H1 (cell line): Measurements from ENCODE around the gene L3MBTL1. TPM values are rescaled to one million over a fixed set of nuclear protein-coding genes. Genes with fewer than 3 reads are reported as not detected.

ENCODE experiments used
- BRCA1 ChIP-seq: IDR thresholded peaks from 2 replicates; pipeline ENCODE4 v1.6.1; 2012; ENCODE audit warnings: low read depth, low read length, improper control_type of control experiment
- CHD1 ChIP-seq: IDR thresholded peaks from 2 replicates; pipeline ENCODE4 v1.6.1; 2012; ENCODE audit warnings: low read depth, low read length, improper control_type of control experiment
- EZH2 ChIP-seq: fragments of 200-600 bp; sonication (generic); IDR thresholded peaks from 2 replicates; pipeline ENCODE4 v1.7.1; 2012; ENCODE audit warnings: low read depth, mild to moderate bottlenecking, moderate library complexity, low read length, inconsistent platforms; ENCODE audit not compliant: severe bottlenecking
- KDM4A ChIP-seq: IDR thresholded peaks from one replicate; pipeline ENCODE4 v1.7.1; 2012; ENCODE audit warnings: low read depth, mild to moderate bottlenecking, moderate library complexity, low read length, inconsistent platforms; ENCODE audit not compliant: severe bottlenecking
- POLR2A ChIP-seq, 2 experiments: IDR thresholded peaks; 1 replicate in 1 of 2; 2 replicates in 1 of 2; pipeline ENCODE4 v1.6.1; 2011; ENCODE audit warnings: low read depth in 2 of 2, low read length in 2 of 2, mild to moderate bottlenecking in 2 of 2; ENCODE audit errors: control extremely low read depth in 1 of 2
- RXRA ChIP-seq: IDR thresholded peaks from 2 replicates; pipeline ENCODE4 v1.6.1; 2011; ENCODE audit warnings: low read depth, mild to moderate bottlenecking, low read length, moderate library complexity; ENCODE audit not compliant: insufficient read depth
- SUZ12 ChIP-seq: fragments of 200-600 bp; sonication (generic); IDR thresholded peaks from 2 replicates; pipeline ENCODE4 v1.6.1; 2012; ENCODE audit warnings: mild to moderate bottlenecking, inconsistent platforms, low read length, moderate library complexity, mixed read lengths
- TAF1 ChIP-seq: IDR thresholded peaks from 2 replicates; pipeline ENCODE4 v1.6.1; 2011; ENCODE audit warnings: mild to moderate bottlenecking, low read depth, low read length
- ZNF274 ChIP-seq: IDR thresholded peaks from 2 replicates; pipeline ENCODE4 v1.7.0; 2012; ENCODE audit warnings: low read length, borderline replicate concordance; ENCODE audit errors: extremely low read depth
- polyA plus RNA-seq, 7 experiments: library from polyadenylated mRNA; depleted of rRNA in 3 of 7; stranded (reverse) in 5 of 7; unstranded in 2 of 7; fragments of >200 nt in 5 of 7; fragments of 200-250 nt in 2 of 7; gene quantifications; 1 replicate in 5 of 7; 2 replicates in 1 of 7; 4 replicates in 1 of 7; pipeline versions ENCODE4 v1.2.1 to v1.2.3, GENCODE V29; 2011 to 2013; ENCODE audit warnings: missing spikeins in 2 of 7, mixed read lengths in 2 of 7
- total RNA-seq: library from RNA; stranded (reverse); fragmentation: NEBNext Ultra II Directional; extraction: Animal tissue kit (Norgen Biotek cat#: 25700); gene quantifications from 2 replicates; pipeline ENCODE4 v1.2.1, GENCODE V29; 2021
- TF ChIP-seq, protein P1 (sequence below): fragments of 300-600 bp; sonication (generic); IDR thresholded peaks from 2 replicates; pipeline ENCODE4 v1.7.1; 2012; ENCODE audit warnings: low read length, moderate library complexity, mild to moderate bottlenecking, inconsistent platforms; ENCODE audit not compliant: insufficient replicate concordance

The L3MBTL1 gene
- total and polyA plus RNA-seq, 2 of the 8 experiments (the other 6 are each of a cell fraction or from before 2014, with no cell fraction given), result 11.9 to 17.0 TPM

DNA sequence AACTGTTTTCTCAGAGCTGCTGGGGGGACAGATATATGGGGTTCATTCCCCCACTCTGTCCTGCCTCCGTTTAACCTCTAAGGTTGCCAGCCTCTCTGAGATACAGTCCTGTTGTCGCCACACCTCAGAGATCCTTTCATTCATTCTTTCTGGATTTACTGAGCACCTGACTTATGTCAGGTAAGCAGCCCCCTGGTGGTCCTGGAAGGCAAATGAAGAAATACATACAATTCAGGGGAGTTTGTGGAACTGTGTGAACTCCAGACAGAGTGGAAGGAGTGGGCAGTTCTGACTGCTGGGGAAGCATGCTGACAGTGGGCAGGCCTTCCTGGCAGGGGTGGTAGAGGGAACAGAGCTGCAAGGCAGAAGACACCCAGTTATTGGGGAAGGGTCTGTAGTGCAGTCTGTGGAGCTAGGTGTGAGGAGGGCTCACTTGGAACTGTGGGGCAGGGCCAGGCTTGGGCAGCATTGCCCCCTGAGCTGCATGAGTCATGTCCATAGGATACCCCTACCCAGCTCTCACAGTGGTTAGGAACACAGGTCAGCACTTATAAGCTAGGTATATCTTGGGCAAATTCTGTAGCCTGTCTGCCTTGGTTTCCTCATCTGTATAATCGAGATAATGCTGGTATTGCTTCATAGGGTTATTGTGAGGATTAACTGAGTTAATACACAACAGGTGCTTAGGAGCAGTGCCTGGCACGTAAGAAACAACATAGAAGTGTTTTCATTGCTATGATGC is 38.5 kb downstream of the L3MBTL1 start (continued):
- TF ChIP-seq, protein P1, sequence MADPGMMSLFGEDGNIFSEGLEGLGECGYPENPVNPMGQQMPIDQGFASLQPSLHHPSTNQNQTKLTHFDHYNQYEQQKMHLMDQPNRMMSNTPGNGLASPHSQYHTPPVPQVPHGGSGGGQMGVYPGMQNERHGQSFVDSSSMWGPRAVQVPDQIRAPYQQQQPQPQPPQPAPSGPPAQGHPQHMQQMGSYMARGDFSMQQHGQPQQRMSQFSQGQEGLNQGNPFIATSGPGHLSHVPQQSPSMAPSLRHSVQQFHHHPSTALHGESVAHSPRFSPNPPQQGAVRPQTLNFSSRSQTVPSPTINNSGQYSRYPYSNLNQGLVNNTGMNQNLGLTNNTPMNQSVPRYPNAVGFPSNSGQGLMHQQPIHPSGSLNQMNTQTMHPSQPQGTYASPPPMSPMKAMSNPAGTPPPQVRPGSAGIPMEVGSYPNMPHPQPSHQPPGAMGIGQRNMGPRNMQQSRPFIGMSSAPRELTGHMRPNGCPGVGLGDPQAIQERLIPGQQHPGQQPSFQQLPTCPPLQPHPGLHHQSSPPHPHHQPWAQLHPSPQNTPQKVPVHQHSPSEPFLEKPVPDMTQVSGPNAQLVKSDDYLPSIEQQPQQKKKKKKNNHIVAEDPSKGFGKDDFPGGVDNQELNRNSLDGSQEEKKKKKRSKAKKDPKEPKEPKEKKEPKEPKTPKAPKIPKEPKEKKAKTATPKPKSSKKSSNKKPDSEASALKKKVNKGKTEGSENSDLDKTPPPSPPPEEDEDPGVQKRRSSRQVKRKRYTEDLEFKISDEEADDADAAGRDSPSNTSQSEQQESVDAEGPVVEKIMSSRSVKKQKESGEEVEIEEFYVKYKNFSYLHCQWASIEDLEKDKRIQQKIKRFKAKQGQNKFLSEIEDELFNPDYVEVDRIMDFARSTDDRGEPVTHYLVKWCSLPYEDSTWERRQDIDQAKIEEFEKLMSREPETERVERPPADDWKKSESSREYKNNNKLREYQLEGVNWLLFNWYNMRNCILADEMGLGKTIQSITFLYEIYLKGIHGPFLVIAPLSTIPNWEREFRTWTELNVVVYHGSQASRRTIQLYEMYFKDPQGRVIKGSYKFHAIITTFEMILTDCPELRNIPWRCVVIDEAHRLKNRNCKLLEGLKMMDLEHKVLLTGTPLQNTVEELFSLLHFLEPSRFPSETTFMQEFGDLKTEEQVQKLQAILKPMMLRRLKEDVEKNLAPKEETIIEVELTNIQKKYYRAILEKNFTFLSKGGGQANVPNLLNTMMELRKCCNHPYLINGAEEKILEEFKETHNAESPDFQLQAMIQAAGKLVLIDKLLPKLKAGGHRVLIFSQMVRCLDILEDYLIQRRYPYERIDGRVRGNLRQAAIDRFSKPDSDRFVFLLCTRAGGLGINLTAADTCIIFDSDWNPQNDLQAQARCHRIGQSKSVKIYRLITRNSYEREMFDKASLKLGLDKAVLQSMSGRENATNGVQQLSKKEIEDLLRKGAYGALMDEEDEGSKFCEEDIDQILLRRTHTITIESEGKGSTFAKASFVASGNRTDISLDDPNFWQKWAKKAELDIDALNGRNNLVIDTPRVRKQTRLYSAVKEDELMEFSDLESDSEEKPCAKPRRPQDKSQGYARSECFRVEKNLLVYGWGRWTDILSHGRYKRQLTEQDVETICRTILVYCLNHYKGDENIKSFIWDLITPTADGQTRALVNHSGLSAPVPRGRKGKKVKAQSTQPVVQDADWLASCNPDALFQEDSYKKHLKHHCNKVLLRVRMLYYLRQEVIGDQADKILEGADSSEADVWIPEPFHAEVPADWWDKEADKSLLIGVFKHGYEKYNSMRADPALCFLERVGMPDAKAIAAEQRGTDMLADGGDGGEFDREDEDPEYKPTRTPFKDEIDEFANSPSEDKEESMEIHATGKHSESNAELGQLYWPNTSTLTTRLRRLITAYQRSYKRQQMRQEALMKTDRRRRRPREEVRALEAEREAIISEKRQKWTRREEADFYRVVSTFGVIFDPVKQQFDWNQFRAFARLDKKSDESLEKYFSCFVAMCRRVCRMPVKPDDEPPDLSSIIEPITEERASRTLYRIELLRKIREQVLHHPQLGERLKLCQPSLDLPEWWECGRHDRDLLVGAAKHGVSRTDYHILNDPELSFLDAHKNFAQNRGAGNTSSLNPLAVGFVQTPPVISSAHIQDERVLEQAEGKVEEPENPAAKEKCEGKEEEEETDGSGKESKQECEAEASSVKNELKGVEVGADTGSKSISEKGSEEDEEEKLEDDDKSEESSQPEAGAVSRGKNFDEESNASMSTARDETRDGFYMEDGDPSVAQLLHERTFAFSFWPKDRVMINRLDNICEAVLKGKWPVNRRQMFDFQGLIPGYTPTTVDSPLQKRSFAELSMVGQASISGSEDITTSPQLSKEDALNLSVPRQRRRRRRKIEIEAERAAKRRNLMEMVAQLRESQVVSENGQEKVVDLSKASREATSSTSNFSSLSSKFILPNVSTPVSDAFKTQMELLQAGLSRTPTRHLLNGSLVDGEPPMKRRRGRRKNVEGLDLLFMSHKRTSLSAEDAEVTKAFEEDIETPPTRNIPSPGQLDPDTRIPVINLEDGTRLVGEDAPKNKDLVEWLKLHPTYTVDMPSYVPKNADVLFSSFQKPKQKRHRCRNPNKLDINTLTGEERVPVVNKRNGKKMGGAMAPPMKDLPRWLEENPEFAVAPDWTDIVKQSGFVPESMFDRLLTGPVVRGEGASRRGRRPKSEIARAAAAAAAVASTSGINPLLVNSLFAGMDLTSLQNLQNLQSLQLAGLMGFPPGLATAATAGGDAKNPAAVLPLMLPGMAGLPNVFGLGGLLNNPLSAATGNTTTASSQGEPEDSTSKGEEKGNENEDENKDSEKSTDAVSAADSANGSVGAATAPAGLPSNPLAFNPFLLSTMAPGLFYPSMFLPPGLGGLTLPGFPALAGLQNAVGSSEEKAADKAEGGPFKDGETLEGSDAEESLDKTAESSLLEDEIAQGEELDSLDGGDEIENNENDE, result no peak
- TF ChIP-seq KDM4A (no peak), BRCA1 (no peak), EZH2 (no peak), TAF1 (no peak), SUZ12 (no peak), POLR2A (IDR thresholded peaks at IDR 0.05; ENCODE audit: control extremely low read depth in 1 of 2, low read depth in 2 of 2, low read length in 2 of 2) (no peak), ZNF274 (no peak), CHD1 (no peak), RXRA (no peak)
